Suprapubic skin (tissue), 4 donors: ENCODE results near the gene BCAT1.

Experiments used
- CTCF ChIP-seq, 2 donors: fragments of 200-600 bp in 1 of 2; fragments of 450-650 bp in 1 of 2; sonication (generic) in 1 of 2; IDR thresholded peaks; one replicate each; pipeline ENCODE4 v1.5.1; 2016 to 2019; ENCODE audit warnings: antibody characterized with exemption in 2 of 2, mild to moderate bottlenecking in 1 of 2, moderate library complexity in 1 of 2
- EP300 ChIP-seq: sonication (generic); formaldehyde crosslinking; IDR thresholded peaks from one replicate; pipeline ENCODE4 v1.6.1; 2017; ENCODE audit warnings: antibody characterized with exemption
- POLR2A ChIP-seq, 2 donors: fragments of 450-650 bp; IDR thresholded peaks; one replicate each; pipeline ENCODE4 v1.6.1; 2017; ENCODE audit warnings: antibody characterized with exemption in 2 of 2, mild to moderate bottlenecking in 2 of 2, moderate library complexity in 2 of 2
- POLR2AphosphoS5 ChIP-seq, 3 donors: sonication (generic); formaldehyde crosslinking; IDR thresholded peaks; one replicate each; pipeline ENCODE4 v1.6.1; 2017; ENCODE audit warnings: antibody characterized with exemption in 3 of 3

GRCh38 chr12:24899503-24900075 is 49.3 kb downstream of the BCAT1 start:
- TF ChIP-seq POLR2A (IDR thresholded peaks at IDR 0.05) (no peak), CTCF (IDR thresholded peaks at IDR 0.05) (no peak), POLR2AphosphoS5 (IDR thresholded peaks at IDR 0.05) (no peak), EP300 (no peak)
